NOMO-1 (cell line): ENCODE results near the gene TCF7.

Experiments
- DNase-seq, 2 experiments: peaks; one replicate each; lab custom pipeline; 2025; ENCODE audit not compliant: unreplicated experiment in 2 of 2; lab: John Stamatoyannopoulos, UW

Gene TCF7

DNA sequence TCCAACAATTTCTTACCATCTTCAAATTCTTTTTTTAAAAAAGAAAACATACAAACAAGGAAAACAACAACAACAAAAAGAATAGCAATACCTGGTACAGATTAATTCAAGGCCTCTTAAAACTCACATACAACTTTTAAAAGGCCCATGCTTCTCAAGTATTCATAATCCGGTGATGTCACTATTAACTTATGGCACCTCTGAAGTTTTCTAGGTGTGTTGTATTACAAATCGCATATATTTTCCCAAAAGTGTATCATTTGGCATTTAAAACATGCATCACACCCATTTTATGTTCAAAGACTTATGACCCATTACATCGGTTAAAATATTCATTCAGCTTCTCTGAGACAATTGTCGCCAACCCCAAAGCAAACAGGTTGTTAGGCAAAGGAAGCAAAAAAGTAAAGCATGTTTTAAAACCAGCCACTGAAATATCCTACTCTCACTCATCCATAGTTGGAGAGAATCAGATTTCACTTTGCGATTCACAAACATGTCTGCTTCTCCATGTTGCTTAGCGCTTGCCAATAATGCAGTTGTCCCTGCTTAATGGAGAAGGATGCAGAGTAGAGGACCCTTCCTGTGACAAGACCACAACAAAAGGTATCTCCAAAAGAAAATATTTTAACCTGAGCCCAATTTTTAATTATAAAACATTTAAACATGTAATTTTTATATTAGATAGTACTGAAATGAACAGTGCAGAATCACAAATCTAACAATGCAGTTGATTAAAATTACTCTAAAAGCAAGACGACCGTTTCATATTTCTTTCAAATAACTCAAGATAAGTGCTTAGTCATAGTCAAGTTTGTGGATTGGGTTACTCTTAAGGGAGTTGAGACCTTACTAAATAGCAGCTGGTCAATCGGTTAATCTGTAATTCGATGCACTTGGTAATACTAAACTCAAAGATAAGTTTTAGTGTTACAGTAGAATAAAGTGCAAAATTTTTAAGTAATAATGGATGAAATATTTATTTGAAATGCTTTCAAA lies 60.7 kb downstream of the TCF7 start:
- DNase-seq: peak in 1 of 2 experiments; percentile 22

DNA sequence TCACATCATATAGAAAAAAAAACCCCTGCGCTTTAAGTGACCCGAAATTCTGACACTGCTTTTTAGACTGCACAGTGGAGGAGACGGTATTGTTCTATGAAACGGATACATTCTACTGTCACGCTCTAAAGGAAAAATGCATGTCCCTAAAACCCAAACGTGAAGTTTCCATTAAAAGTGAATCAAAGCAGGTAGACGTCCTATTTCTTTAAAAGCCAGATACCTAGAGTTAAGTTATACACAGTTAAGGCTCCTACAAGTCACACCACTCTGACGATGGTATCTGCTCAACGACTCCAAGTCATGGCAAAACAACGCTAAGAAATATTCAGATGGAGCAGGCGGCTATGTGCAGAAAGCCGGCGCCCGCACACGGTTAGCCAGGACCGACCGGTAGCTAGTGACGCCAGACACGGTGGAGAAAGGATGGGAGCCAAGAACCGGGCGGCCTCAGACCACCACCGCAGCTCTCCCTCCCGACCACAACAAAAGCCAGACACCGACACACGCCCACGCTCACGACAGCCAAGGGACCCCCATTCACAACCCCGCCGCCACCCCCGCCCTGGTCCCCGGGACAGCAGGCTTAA lies 61.5 kb downstream of the TCF7 start:
- DNase-seq: peak; percentile 23 to 38

DNA sequence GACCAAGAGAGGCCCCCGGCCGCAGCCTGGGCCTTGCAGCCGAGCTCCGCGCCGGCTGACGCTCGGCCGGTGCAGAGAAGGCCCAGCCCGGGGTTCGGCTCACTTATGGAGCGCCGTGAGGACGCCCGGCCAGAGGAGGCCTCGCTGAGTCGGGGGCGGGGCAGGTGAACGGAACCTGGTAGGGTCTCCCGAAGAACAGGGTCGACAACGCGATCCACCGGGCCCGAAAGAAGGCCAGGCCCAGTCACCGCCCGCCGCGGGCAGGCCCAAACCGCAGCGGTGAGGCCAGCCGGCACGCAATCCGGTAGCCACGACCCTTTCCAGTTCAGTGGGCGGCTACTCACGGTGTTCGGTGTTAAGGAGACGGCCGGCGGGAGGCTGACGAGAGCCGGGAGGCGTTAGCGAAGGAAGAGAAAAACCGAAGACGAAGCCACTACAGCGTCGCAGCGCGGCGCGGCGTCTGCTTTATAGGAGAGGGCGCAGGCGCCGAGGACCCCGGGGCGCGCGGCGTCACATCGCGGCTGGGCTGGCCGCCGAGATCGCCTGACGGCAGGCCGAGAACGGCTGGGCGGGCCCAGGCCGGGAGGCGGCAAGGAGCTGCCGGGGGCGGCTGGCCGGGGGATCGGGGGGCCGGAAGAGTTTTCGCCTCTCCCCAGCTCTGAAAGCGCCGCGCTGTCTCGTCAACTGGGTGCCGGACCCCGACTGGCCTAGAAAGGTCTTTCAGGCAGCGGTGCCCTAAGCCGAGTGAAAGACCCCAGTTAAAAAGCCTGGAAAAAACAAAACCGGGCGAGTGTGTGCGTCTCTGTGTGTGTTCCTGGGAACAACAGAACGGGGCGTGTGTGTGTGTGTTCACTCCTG lies 62.3 kb downstream of the TCF7 start, which contains the start of gene SKP1:
TSS of gene SKP1 (minus strand) at position 440 of the 858 bp plus-strand sequence. CDS start 2,928 bp downstream, outside the sequence.
- DNase-seq: peak; percentile 78 to 80

DNA sequence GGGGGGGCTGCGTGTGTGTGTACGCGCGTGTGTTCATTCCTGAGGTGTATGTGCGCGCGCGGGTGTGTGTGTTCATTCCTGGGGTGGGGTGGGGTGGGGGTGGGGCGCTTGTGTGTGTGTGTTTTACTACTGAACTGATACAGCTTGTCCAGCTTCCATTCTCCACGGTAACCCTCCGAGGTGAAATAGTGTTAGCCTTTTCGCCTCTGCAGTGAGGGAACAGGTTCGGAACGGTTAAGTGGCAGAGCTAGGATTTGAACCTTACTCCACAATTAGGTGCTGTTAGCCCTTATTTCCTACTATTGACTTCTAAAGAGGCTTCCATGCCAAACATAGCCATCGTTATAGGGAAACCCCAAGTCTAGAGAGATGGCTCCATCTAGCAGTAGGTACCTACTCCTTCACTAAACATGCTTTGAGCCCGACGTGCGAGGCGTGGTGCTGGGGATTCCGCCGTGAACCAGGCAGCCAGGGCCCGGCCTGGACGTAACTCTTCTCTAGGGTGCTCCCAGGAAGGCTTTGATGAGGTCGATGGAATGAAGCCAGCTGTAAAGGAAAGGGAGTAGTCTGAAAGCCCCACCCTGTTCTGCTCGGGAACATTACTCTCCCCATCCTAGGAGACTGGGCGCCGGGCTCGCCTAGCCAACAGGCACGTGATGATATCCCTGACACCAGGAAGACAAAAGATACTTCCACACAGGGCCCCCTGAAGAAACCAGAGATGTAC lies 63.1 kb downstream of the TCF7 start:
- DNase-seq: no peak

DNA sequence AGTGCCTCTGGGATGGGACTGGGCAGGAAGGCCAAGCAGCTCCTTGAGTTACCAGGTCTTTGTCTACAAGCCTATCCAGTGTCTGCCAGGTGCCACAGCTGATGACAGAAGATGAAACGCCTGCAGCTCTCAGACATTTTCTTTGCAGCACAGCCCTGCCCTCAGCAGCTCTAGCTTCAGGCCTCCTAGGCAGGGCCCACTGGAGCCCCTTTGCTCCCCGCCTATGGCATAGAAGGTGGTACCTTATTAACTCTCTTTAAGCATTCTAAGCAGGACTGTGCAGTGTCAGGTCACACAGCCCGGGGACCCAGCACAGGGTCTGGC lies 63.6 kb downstream of the TCF7 start:
- no peak for DNase-seq

DNA sequence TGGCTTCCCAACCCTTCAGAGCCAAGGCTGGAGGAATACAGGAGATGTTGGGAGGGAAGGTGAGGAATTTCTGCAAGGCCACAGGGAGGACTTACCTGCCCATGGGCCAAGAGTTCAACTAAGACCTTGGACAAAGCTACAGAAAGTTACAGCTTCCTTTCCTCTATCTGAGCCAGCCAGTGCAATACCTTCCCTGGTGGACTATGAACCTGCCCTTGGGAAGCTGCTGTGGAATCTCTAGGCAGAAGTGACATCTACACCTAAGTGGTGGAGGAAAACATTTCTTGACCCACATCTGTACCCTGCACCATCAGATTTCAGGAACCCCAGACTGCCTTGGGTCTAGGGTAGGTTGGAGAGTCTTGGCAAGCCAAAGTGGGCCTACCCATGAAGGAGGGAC lies 69.0 kb downstream of the TCF7 start:
- no peak for DNase-seq

DNA sequence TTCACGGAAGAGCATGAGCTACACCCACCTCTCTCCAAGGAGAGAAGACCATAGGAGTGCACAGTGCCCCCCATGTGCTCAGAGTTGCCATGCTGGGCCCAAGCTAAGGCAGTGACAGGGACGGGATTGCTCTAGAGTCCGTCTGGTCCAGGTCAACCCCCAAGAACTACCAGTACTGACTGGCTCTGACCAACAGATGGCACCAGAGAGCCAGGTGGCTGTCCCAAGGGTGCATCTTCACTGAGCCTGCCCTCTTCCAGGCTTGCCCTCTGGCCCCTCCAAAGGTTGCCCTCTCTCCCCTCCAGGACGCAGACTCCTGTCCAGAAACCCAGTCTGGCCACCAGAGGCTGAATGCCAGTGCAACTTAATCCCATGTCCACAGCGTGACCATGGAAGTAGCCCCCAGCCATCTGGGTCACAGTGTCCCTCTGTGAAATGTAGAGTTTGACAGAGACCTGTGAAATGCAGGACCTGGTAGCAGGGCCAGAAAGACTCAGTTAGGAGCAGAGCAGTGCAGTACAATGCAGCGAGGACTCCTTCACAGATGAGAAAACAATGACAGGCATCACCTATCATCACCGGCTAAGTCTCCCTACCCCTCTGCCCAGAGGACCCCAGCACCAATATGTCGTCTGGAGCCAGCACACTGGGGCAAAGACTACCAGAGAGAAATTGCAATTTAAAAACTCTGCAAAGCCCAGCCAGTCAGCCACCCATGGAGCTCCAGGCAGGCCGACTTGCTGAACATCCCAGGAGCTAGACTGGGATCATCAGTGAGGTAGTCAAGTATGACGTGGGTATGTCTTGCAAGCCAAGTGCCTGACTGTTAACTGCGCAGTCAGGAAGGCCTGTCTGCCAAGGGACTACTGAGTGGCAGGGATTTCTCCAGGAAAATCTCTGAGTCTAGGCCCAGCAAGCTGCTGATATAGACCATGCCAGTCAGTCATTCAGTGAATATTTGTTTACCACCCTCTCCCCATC lies 70.0 kb downstream of the TCF7 start:
- peak; percentile 45 to 78 for DNase-seq

DNA sequence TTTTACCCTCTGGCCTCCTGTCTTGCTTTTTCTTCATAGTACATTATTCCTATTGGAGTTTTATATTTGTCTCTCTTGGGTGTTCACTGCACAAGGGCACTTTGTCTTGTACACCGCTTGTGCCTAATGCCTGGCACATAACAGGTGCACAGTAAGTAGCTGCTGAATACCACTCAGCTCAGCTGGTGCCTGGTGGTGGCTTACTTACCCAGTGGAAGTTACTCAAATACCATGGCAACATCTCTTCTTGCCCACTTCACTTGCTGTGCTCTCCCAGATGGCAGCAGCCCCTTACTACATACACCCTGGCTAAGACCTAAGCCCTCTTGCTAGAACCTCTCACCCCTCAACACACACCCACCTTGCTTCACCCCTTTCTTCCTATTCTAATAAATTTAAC lies 73.6 kb downstream of the TCF7 start:
- no peak for DNase-seq

DNA sequence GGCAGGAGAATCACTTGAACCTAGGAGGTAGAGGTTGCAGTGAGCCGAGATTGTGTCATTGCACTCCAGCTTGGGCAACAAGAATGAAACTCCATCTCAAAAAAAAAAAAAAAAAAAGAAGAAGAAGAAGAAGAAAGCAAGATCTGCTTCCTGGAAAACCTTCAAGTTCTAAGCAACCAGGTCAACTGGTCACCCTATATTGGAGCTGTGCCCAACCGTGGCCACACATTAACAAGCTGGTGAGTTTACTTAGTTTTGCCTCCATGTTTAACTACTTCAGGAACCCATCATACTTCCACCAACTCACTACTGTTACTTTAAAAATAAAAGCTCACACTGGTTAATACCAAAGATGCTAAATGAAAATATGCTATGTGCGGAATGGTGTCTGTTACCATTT lies 74.5 kb downstream of the TCF7 start:
- no peak for DNase-seq

DNA sequence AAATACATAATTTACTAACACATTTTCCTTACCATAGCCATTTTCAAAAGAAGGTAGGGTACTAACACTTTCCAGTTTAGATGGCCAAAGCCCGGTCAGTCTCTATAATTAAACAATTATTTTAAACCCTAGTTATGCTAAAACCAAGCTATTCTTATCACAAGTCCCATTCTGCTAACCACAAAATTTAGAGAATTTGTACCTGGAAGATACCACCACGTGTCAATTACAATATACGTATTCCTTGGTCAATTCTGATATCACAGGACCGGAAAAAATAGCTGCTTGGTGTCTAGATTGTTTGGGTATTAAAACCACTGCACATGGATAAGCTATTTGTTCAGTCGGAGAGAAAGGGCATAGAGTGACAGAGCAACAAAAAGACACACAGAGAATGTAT lies 81.2 kb downstream of the TCF7 start:
- DNase-seq: no peak
